CD4-positive, alpha-beta memory T cell (primary cell): ENCODE measurements around the gene ZNF366. TPM values are rescaled to one million over a fixed set of nuclear protein-coding genes. Genes with fewer than 3 reads are reported as not detected.
"Not testable (repeated sequence)": the region's sequence is repeated elsewhere in the genome, so short reads cannot be mapped to it uniquely, and the experiment has no call there.

Experiments
- CTCF ChIA-PET: fragments of 350-600 bp; sonication (Branson Sonifier 250); formaldehyde crosslinking; loops from one replicate; lab custom pipeline; 2021; ENCODE audit warnings: inconsistent platforms; ENCODE audit not compliant: partially characterized antibody; lab: Charles Lee
- POLR2A ChIA-PET: fragments of 350-600 bp; sonication (Branson Sonifier 250); formaldehyde crosslinking; loops from one replicate; lab custom pipeline; 2021; ENCODE audit not compliant: partially characterized antibody; lab: Charles Lee
- DNase-seq, 5 donors: peaks; one replicate each; pipeline versions ENCODE4 v3.0.0 to v3.0.0-alpha.2; 2020 to 2022; ENCODE audit warnings: mixed read lengths in 1 of 5
- H3K27ac ChIP-seq: one replicate; pipeline ENCODE4 v1.7.0; 2013; ENCODE audit warnings: low read depth, low read length
- H3K27me3 ChIP-seq: 2 replicates; pipeline ENCODE4 v1.7.0; 2013; ENCODE audit warnings: mild to moderate bottlenecking, low read length, moderate library complexity; ENCODE audit not compliant: insufficient read depth
- H3K36me3 ChIP-seq: 2 replicates; pipeline ENCODE4 v1.7.0; 2013; ENCODE audit warnings: mild to moderate bottlenecking, low read length, moderate library complexity; ENCODE audit not compliant: insufficient read depth
- H3K4me1 ChIP-seq: 2 replicates; pipeline ENCODE4 v1.7.0; 2013; ENCODE audit warnings: mild to moderate bottlenecking, low read length, moderate library complexity; ENCODE audit not compliant: insufficient read depth
- H3K4me3 ChIP-seq, 2 donors: one replicate each; pipeline ENCODE4 v1.7.0; 2013; ENCODE audit warnings: low read length in 2 of 2, mild to moderate bottlenecking in 1 of 2
- H3K9me3 ChIP-seq, 2 donors: one replicate each; pipeline ENCODE4 v1.7.0; 2013; ENCODE audit warnings: low read length in 2 of 2, control low read depth in 1 of 2; ENCODE audit not compliant: control insufficient read depth in 1 of 2
- H3K27ac Mint-ChIP-seq, 7 donors: one replicate each; pipeline ENCODE4 v1.8.0; 2020 to 2021; ENCODE audit warnings: mixed read lengths in 7 of 7, mild to moderate bottlenecking in 6 of 7, inconsistent platforms in 3 of 7, moderate library complexity in 3 of 7
- H3K27me3 Mint-ChIP-seq, 2 donors: one replicate each; pipeline ENCODE4 v1.8.0; 2020 to 2021; ENCODE audit warnings: mixed read lengths in 2 of 2
- H3K36me3 Mint-ChIP-seq, 2 donors: one replicate each; pipeline ENCODE4 v1.8.0; 2020 to 2021; ENCODE audit warnings: mixed read lengths in 2 of 2, inconsistent platforms in 1 of 2, mild to moderate bottlenecking in 1 of 2
- H3K4me1 Mint-ChIP-seq, 4 donors: one replicate each; pipeline ENCODE4 v1.8.0; 2020 to 2021; ENCODE audit warnings: mixed read lengths in 4 of 4, mild to moderate bottlenecking in 1 of 4
- H3K4me3 Mint-ChIP-seq, 8 donors: one replicate each; pipeline ENCODE4 v1.8.0; 2020 to 2021; ENCODE audit warnings: mixed read lengths in 8 of 8, mild to moderate bottlenecking in 7 of 8, moderate library complexity in 6 of 8, inconsistent platforms in 3 of 8
- H3K9me3 Mint-ChIP-seq, 8 donors: one replicate each; pipeline ENCODE4 v1.8.0; 2020 to 2021; ENCODE audit warnings: mixed read lengths in 8 of 8, mild to moderate bottlenecking in 5 of 8, inconsistent platforms in 3 of 8, moderate library complexity in 1 of 8
- intact Hi-C: fragments of 100-400 bp; cut with micrococcal nuclease; formaldehyde crosslinking; loops from one replicate; pipeline ENCODE4 v1.15.1; 2023
- polyA plus RNA-seq, 2 donors: library from polyadenylated mRNA; unstranded; fragments of 300-500 nt; fragmentation: Illumina TruSeq; gene quantifications; one replicate each; pipeline ENCODE4 v1.2.3, GENCODE V29; 2021
- total RNA-seq, 2 experiments: library from RNA; stranded (reverse); gene quantifications; one replicate each; pipeline ENCODE4 v1.2.3, GENCODE V29; 2021

ZNF366 gene
- total and polyA plus RNA-seq, 4 experiments from 2014 or later: 0.29 to 0.58 TPM; not detected in 2

DNA sequence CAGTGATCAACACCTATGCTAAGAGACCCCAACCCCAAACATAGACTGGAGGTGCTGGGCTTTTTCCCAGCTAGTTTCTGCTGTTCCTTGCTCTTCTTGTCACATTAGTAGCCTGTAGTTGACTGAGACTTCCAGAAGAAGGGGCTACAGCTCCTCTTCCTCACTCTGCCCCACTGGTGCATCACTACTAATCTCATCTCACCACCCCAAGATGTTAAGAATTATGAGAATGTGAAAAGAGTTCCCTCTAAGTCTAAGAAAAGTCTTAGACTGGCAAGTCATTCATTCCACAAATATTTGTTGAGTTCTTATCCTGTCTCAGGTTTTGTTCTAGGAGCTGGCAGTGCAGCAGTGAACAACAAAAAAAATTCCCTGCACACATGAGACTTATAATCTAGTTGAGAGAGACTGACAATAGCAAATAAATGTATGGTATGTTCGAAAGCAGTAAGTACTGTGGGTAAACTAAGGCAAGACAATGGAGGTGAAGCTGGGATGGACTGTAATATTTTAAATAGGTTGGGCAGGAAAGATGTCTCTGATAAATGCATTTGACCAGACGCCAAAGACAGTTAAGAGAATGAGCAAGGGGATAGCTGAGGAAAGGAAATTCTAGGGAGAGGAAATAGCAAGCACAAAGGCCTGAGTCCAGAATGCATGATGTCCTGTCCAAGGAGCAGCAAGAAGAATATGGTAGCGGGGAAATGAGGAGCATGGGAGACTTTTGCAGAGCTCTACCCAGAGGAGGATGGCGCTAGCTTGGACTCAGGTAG, 94.7 kb downstream of the ZNF366 start:
- H3K36me3 ChIP-seq: no peaks in the 10 kb centered on the region
- Mint-ChIP-seq H3K9me3 (peaks cover 0 to 2% (median 0%) of the 10 kb centered on the region in 8 donors), H3K36me3 (no peaks in the 10 kb centered on the region), H3K4me3 (no peak overlapping the region), H3K27ac (no peak overlapping the region), H3K4me1 (no peaks in the 10 kb centered on the region), H3K27me3 (peaks cover 5 to 8% of the 10 kb centered on the region in 2 donors)
- CTCF ChIA-PET: no interaction called here
- no peak for DNase-seq
- no peaks in the 10 kb centered on the region for H3K4me1 ChIP-seq
- H3K4me3 ChIP-seq: no peak overlapping the region
- H3K27me3 ChIP-seq: peaks cover 6% of the 10 kb centered on the region
- H3K9me3 ChIP-seq: no peaks in the 10 kb centered on the region
- H3K27ac ChIP-seq: no peak overlapping the region
- intact Hi-C loops: no loop called here
- POLR2A ChIA-PET: no interaction called here

DNA sequence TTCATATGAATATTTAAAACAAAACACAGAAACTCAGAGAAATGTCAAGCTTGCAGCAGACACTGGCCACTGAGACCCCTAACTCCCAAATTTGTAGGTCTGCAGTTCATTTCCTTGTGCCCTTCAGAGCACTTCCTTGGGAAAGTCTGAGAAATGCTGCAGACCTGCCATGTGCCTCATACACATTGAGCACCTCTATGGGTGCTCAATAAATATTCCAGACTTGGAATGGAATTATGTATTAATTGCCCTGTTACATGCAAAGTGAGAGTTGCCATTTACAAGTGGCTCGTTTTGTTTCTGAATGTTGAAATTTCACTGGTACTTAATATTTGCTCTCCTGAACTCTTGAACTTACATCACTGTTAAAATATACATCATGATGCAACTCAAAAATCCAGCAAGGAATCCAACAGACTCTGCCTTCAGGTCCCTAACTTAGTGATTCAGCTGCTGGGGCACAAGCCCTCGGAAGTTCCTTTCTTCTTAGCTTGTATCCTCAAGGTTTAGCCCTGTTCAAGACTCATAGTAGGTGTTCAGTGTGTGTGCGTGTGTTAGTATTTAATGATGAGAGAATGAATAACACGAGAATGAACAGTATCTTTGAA, 96.4 kb downstream of the ZNF366 start:
- intact Hi-C loops: no loop called here
- Mint-ChIP-seq H3K4me1 (no peaks in the 10 kb centered on the region), H3K9me3 (peaks cover 0 to 4% (median 0%) of the 10 kb centered on the region in 8 donors), H3K36me3 (no peaks in the 10 kb centered on the region), H3K27me3 (peaks cover 5 to 8% of the 10 kb centered on the region in 2 donors), H3K27ac (no peak overlapping the region), H3K4me3 (no peak overlapping the region)
- DNase-seq: no peak
- no peak overlapping the region for H3K27ac ChIP-seq
- H3K36me3 ChIP-seq: no peaks in the 10 kb centered on the region
- no peak overlapping the region for H3K4me3 ChIP-seq
- POLR2A ChIA-PET: no interaction called here
- H3K9me3 ChIP-seq: no peaks in the 10 kb centered on the region
- peaks cover 6% of the 10 kb centered on the region for H3K27me3 ChIP-seq
- no peaks in the 10 kb centered on the region for H3K4me1 ChIP-seq
- CTCF ChIA-PET: no interaction called here

DNA sequence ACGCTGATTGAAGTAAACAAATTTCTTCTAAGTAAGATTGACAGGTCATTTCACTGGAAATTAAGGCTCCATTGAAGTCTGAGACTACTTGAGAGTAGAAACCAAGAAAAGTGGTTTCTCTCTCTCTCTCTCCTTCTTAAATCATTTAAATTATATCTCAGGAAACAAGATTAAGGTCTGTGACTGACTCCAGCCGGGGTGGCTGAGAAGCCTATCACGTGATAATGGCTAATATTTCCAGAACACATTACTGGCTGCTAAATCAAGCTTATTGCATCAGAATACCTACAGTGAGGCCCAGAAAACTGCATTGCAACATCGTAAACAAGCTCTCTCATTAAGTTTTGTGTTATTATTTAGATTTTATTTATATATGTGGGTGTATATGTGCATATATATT, 98.6 kb downstream of the ZNF366 start:
- no peaks in the 10 kb centered on the region for H3K4me1 ChIP-seq
- no peak overlapping the region for H3K4me3 ChIP-seq
- CTCF ChIA-PET: interaction anchor here (0.5 kb wide), 1 partner anchor 115 kb away, joined by 3 read pairs; no protein-coding TSS in a partner anchor
- H3K9me3 ChIP-seq: no peaks in the 10 kb centered on the region
- H3K27me3 Mint-ChIP-seq: peaks cover 7 to 8% of the 10 kb centered on the region in 2 donors
- POLR2A ChIA-PET: no interaction called here
- H3K27ac Mint-ChIP-seq: no peak overlapping the region
- H3K4me1 Mint-ChIP-seq: no peaks in the 10 kb centered on the region
- H3K36me3 ChIP-seq: no peaks in the 10 kb centered on the region
- no peak overlapping the region for H3K27ac ChIP-seq
- DNase-seq: no peak
- intact Hi-C loops: no loop called here
- no peaks in the 10 kb centered on the region for H3K36me3 Mint-ChIP-seq
- H3K27me3 ChIP-seq: peaks cover 6% of the 10 kb centered on the region
- H3K9me3 Mint-ChIP-seq: peaks cover 0 to 9% (median 3%) of the 10 kb centered on the region in 8 donors
- H3K4me3 Mint-ChIP-seq: no peak overlapping the region

DNA sequence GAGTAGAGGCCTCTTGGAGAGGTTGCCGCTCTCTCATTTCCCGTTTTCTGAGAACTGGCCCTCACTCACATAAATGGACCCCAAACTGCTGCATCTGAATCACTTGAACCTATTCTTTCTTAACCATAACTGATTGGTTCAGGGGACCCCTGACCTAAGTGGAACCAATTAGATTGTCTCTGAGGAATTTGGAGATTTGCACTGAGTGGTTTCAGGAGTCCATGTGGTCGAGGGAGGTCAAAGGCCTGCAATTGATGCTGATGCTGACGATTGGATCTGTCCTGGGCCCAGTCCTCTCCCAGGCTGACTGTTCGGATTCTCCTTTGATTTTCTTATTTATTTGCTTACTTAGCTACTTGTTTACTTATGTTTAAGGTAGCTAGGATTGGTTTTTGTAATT, 99.1 kb downstream of the ZNF366 start:
- Histone ChIP-seq H3K4me1 (no peaks in the 10 kb centered on the region), H3K27ac (no peak overlapping the region), H3K9me3 (no peaks in the 10 kb centered on the region), H3K36me3 (no peaks in the 10 kb centered on the region), H3K27me3 (peaks cover 6% of the 10 kb centered on the region), H3K4me3 (no peak overlapping the region)
- Mint-ChIP-seq H3K9me3 (peaks cover 0 to 10% (median 5%) of the 10 kb centered on the region in 8 donors), H3K4me1 (no peaks in the 10 kb centered on the region), H3K36me3 (no peaks in the 10 kb centered on the region), H3K27me3 (peaks cover 7 to 8% of the 10 kb centered on the region in 2 donors), H3K4me3 (no peak overlapping the region), H3K27ac (no peak overlapping the region)
- intact Hi-C loops: no loop called here
- ChIA-PET CTCF (interaction anchor here (0.5 kb wide), 1 partner anchor 115 kb away, joined by 3 read pairs; no protein-coding TSS in a partner anchor), POLR2A (no interaction called here)
- DNase-seq: no peak

- Mint-ChIP-seq H3K4me1 (no peaks in the 10 kb centered on the region), H3K4me3 (no peak overlapping the region)
Observed at GRCh38 chr5:72407541-72407940, 99.7 kb downstream of the ZNF366 start.

GRCh38 chr5:72407078-72407477, 100.1 kb downstream of the ZNF366 start:
- H3K36me3 Mint-ChIP-seq: peaks cover 0 to under 1% of the 10 kb centered on the region in 2 donors
- peaks cover under 1% of the 10 kb centered on the region for H3K27me3 ChIP-seq
- H3K27ac Mint-ChIP-seq: no peak overlapping the region
- H3K4me1 ChIP-seq: no peaks in the 10 kb centered on the region
- H3K4me3 ChIP-seq: no peak overlapping the region
- peaks cover 7 to 8% of the 10 kb centered on the region in 2 donors for H3K27me3 Mint-ChIP-seq
- intact Hi-C loops: no loop called here
- peaks cover 2 to 13% (median 8%) of the 10 kb centered on the region in 8 donors for H3K9me3 Mint-ChIP-seq
- no peaks in the 10 kb centered on the region for H3K4me1 Mint-ChIP-seq
- POLR2A ChIA-PET: no interaction called here
- DNase-seq: no peak
- CTCF ChIA-PET: no interaction called here
- H3K36me3 ChIP-seq: no peaks in the 10 kb centered on the region
- no peak overlapping the region for H3K27ac ChIP-seq
- no peaks in the 10 kb centered on the region for H3K9me3 ChIP-seq
- no peak overlapping the region for H3K4me3 Mint-ChIP-seq

More at GRCh38 chr5:72407541-72407940, 99.7 kb downstream of the ZNF366 start:
- Histone ChIP-seq H3K27ac (no peak overlapping the region), H3K4me1 (no peaks in the 10 kb centered on the region), H3K4me3 (no peak overlapping the region), H3K9me3 (no peaks in the 10 kb centered on the region), H3K36me3 (no peaks in the 10 kb centered on the region), H3K27me3 (peaks cover 5% of the 10 kb centered on the region)
- Mint-ChIP-seq H3K27ac (no peak overlapping the region), H3K27me3 (peaks cover 7 to 8% of the 10 kb centered on the region in 2 donors), H3K36me3 (no peaks in the 10 kb centered on the region), H3K9me3 (peaks cover 0 to 10% (median 5%) of the 10 kb centered on the region in 8 donors)
- no peak for DNase-seq
- intact Hi-C loops: no loop called here
- ChIA-PET POLR2A (no interaction called here), CTCF (no interaction called here)

DNA sequence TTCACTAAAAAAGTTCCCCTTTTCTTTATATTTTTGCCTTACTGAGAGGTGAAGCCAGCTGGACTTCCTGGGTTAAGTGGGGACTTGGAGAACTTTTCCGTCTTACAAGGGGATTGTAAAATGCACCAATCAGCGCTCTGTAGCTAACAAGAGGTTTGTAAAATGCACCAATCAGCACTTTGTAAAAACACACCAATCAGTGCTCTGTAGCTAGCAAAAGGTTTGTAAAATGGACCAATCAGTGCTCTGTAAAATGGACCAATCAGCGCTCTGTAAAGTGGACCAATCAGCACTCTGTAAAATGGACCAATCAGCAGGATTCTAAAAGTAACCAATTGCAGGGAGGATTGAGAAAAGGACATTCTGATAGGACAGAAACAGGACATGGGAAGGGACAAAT, 102.4 kb downstream of the ZNF366 start:
- H3K4me1 ChIP-seq, H3K27me3 Mint-ChIP-seq, H3K27ac Mint-ChIP-seq, CTCF ChIA-PET, H3K4me3 ChIP-seq, H3K4me3 Mint-ChIP-seq, intact Hi-C loops, DNase-seq, POLR2A ChIA-PET, H3K36me3 Mint-ChIP-seq, H3K36me3 ChIP-seq, H3K27me3 ChIP-seq, H3K9me3 ChIP-seq, H3K4me1 Mint-ChIP-seq, H3K27ac ChIP-seq: not testable (repeated sequence)
- peaks cover 8 to 32% (median 25%) of the 10 kb centered on the region in 8 donors for H3K9me3 Mint-ChIP-seq
